Renal pelvis (tissue), 4 donors: ENCODE measurements around the gene PGAM5. TPM values are rescaled to one million over a fixed set of nuclear protein-coding genes. Genes with fewer than 3 reads are reported as not detected.
"Not testable (repeated sequence)": the region's sequence is repeated elsewhere in the genome, so short reads cannot be mapped to it uniquely, and the experiment has no call there.

Experiments
- DNase-seq: peaks from one replicate; pipeline ENCODE4 v3.0.0-alpha.2; 2013
- polyA plus RNA-seq, 3 donors: library from polyadenylated mRNA; unstranded; fragments of 120-200 nt; gene quantifications; one replicate each; pipeline ENCODE4 v1.2.1, GENCODE V29; 2013; ENCODE audit not compliant: insufficient read length in 3 of 3

Gene PGAM5
- polyA plus RNA-seq, 3 donors: 23.1 to 27.1 (median 23.4) TPM

DNA sequence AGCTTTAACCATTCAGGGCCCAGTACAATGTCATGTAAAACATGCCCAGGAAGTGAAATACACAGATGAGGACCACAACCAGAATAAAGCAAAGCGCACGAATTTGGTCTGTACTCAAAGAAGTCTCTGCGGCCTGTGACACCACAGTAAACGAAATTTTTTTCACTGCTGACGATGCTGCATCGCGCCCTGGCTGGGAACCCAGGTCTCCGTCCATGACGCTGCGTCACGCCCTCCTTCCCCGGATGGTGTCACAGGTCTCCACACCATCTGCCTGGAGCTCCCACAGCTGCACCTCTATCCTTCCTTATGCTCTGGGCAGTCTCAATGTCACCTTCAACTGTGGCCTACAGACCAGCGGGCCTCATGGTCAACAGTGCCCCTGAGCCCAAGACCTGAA, 33.2 kb downstream of the PGAM5 start:
- no peak for DNase-seq

DNA sequence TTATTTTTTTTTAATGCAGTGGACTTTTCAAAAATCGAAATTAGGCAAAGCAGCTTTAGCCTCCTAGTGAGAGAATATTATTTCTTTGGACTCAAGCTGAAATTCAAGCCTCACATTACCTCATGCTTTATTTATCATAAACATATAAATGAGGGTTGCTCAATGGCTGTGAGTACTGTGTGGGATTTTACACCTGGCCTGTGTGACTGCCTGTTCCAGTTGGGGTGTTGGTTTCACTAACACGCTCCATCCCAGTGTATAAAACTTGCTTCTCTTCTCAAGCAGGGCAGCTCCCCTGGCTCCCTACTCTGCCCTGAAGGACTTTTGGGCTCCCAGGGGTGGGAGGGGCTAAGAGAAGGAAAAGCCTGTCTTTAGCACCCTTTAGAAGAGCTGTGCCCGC, 36.0 kb downstream of the PGAM5 start:
- no peak for DNase-seq

DNA sequence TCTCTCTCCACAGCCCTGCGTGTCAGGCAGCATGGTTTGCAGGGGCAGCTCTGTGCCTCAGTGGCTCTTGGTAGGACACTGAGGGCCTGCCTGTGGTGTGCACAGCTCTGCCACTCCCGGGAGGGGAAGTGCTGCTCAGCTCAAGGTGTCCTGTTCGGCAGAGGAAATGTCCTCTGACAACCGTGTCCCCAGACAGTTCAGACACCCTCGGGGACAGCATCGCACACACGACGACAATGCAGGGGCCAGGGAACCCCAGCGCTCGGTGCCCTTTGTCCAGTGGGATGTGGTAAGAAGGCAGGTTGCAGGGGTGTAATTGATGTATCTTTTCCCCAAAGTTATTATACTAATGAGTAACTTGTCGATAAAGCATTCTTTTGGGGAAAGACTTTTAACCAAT, 36.8 kb downstream of the PGAM5 start:
- DNase-seq: no peak

DNA sequence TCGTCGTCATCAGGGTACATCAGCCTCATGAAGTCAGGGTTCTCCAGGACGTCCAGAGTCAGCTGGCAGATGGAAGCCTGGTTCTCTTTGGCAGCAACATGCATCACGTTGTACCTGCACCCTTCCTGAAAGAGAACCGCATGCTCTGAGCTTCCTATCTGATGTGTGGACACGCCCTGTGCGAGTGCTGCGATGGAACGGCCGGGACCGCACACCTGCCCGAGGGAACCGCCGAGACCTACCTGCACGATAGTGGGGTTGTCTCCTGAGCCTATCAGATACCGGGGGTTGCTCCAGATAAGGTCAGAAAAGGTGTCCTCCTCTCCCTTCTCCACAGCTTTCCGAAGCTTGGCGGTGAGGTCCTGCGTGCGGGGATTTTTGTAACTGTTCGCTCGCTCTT, 37.3 kb downstream of the PGAM5 start:
- DNase-seq: no peak

DNA sequence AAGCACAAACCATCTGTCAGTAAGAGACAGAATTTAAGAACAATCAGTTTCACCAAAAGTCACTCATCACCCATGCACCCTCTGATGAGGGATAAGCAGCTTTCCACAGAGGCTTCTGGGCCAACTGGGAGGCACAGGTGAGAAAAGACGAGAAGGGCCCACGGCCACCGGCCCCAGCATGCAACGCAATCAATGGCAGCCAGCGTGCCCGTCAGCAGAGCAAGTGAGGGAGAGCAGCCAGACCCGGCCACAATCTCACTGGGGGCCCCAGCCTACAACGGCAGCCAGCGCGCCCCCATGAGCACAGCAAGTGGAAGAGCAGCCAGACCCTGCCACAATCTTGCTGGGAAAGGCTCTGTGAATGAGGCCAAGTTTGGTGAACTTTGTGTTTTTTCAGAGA, 37.7 kb downstream of the PGAM5 start:
- no peak for DNase-seq

DNA sequence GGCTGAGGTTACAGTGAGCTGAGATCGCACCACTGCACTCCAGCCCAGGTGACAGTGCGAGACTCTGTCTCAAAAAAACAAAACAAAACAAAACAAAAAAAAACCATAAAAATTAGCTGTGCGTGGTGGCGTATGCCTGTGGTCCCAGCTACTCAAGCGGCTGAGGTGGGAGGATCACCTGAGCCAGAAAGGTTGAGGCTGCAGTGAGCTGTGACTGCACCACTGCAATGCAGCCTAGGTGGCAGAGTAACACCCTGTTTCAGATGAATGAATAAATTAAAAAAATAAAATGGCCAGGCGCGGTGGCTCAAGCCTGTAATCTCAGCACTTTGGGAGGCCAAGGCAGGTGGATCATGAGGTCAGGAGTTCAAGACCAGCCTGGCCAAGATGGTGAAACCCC, 43.0 kb downstream of the PGAM5 start:
- DNase-seq: not testable (repeated sequence)

DNA sequence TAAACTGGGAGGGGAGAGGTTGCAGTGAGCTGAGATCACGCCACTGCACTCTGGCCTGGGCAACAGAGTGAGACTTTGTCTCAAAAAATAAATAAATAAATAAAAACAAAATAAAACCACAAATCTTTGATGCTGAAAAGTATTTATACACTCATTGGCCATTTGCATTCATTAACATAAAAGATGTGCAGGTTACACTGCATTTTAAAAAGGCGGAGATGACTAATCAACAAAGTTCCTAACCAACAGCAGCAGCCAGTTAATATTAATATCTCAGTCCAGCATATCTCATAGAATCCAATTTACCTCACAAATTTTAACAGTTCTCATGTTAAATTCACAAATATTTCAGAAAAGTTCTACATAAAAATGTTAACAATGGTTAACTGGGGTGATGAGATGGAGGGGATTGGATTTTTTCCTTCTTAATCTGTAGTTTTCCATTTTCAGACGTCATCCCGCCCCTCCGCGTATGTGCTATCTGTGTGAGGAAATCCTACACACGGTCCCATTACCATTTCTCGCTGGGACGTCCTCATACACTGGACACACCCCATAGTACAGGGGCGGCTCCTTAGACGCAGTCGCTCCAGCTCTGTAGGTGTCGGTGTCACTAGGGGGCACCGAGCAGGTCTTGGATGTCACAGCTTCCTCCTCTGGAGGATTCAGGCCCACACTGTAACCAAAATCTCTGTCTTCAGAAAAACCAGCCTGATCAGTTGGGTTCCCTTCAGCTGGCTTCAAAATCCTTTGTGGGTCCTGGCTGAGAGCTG, 43.7 kb downstream of the PGAM5 start:
- no peak for DNase-seq

DNA sequence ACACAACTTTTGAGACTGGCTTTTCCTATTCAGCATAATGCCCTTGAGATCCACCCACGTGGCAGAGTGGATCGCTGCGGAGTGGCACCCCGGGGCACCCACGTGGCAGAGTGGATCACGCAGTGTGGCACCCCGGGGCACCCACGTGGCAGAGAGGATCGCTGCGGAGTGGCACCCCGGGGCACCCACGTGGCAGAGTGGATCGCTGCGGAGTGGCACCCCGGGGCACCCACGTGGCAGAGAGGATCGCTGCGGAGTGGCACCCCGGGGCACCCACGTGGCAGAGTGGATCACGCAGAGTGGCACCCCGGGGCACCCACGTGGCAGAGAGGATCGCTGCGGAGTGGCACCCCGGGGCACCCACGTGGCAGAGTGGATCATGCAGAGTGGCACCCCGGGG, 48.2 kb downstream of the PGAM5 start:
- not testable (repeated sequence) for DNase-seq

DNA sequence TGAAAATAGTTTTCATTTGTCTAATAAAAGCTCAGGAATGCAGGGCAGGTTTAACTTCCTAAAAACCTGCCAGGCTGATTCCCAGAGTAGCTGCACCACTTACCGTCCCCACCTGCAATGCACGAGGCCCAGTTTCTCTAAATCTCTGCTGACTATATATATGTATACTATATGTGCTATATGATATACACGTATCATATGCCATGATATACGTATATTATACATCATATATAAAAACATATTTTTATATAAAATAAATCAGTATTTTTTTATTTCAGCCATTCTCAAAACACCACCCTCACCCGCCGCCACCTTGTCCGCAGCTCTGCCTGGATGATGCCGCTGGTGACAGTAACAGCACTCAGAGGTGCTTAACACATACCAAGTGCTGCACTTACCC, 48.7 kb downstream of the PGAM5 start:
- DNase-seq: no peak

DNA sequence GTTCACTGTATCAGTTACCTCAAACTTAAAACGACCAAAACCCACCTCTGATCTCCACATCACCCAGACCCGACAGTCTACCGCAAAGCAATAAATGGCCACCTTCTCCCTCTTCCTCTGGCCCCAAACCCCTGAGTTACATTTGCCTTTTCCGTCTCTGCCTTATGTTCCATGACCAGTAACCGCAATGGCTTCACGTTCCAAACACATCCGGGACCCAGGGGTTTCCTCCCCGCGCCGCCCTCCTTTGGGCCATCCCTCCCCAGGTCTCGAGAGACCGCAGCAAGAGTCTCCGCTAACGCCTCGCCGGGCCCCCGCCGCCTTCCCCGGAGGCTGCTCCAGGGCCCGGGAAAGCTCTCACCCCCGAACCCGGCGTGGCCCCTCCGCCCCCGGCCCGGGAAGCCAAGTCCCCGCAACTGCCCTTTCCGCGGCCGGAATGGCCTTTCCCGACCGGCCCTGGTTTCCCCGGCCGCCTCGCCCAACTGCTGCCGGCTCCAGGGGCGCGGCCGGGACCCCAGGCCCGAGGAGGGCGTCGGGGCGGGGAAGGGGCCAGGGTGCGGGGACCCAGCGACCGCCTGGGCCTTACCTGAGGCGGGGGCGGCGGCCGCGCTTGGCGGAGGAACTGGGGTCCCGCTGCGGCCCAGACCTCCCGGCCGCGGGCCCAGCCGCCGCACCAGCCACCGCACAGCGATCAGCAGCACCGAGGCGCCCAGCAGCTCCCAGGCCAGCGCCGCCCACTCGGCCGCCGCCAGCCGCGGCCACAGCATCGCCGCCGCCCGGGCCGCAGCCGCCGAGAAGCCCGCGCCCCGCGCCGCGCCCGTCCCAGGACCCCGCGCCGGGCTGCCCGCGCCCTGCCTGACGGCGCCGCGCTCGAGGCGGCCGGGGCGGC, 50.6 kb downstream of the PGAM5 start, which contains the start of gene ANKLE2:
Gene ANKLE2, minus strand, starts transcription at position 801 of the 889 bp plus-strand sequence. Its CDS starts 34 bp downstream, at position 767.
- no peak for DNase-seq

DNA sequence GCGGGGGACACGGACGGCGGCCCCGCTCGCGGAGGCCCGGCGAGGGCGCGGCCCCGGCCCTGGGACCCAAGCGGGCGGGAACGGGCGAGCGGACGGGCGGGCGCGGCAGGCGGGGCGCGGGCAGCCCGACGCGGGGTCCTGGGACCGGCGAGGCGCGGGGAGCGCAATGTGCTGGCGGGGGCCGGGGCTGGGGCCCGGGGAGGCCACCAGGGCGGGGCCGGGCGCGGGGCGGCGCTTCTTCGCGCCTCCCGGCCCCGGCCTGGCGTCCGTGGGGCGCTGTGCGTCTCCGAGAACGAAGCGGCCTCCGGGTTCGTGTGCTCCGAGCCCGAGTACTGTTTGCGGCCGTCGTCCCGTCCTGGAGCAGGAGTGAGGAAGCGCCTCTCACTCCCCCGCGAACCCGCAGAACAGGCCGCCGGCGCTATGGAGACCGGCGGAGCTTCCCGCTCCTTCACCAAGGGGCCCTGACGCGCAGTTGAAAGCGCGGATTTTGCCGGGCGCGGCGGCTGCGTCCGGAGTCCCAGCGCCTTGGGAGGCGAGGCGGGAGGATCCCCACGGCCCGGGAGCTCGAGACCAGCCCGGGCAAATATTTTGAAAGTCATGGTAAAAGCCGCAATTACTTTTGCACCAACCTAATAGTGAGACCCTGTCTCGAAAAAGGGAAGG, 51.4 kb downstream of the PGAM5 start:
- DNase-seq: peak; percentile 90

DNA sequence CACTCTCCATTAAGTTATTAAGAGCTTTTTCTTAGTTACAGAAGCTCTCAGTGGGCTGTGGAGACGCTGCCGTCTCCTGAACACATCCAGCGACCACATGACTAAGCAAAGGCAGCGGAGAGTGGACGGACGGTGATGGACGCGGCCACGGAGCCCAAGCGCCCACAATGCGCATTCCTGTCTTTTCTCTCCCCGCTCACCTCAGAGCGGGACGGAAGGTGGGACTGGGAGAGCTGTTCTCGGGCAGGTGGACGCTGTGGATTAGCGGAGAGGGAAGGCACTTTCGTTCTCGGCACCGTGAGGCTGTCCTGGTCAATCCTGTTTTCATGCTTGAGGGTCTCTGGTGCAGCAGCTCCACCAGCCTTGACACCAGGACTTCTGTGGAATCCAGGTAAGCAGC, 53.6 kb downstream of the PGAM5 start:
- DNase-seq: no peak

DNA sequence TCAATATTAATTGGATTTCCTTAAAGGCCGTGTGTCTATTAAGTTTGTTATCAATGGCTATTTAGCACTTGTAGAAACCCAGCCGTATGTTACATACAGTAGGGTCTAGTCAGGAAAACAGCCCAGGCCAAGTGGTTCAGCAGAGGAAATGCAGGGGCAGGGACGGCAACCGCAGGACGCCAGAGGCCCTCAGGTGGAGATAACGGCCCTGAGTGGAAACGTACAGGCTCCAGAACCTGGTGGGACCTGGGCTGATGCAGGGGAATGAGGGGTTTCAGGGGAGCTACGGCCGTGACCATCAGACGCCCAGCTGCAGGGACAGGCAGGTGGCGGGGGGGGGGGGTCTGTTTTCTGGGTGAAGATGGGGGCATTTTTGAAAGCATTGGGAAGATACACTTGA, 54.7 kb downstream of the PGAM5 start:
- no peak for DNase-seq

DNA sequence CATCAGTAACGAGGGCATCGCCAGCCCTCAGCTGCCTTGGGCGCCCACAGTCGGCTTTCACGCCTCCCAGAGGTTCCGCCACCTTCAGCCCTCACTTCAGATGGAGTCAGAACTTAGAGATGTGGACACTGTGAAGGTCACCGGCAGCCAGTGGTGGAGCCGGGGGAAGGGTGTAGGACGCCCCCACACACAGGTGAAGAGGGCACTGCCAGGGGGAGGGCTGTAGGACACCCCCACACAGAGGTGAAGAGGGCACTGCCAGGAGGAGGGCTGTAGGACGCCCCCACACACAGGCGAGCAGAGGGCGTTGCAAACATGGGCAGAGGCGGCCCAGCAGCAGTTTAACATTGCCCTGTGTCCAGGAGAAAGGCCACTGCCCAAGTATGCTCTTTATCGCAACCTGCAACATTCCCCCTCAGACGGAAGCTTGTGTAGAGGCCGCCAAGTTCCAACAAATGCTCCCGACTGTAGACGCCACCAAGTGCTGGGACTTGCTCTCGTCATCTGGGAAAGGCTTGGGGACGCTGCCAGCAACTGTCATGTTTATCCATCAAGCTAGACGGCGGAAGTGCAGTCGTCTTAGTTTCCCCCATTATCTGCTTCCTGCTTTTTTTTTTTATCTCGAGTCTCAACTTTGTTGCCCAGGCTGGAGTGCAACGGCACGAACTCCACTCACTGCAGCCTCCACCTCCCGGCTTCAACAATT, 55.9 kb downstream of the PGAM5 start:
- DNase-seq: no peak

DNA sequence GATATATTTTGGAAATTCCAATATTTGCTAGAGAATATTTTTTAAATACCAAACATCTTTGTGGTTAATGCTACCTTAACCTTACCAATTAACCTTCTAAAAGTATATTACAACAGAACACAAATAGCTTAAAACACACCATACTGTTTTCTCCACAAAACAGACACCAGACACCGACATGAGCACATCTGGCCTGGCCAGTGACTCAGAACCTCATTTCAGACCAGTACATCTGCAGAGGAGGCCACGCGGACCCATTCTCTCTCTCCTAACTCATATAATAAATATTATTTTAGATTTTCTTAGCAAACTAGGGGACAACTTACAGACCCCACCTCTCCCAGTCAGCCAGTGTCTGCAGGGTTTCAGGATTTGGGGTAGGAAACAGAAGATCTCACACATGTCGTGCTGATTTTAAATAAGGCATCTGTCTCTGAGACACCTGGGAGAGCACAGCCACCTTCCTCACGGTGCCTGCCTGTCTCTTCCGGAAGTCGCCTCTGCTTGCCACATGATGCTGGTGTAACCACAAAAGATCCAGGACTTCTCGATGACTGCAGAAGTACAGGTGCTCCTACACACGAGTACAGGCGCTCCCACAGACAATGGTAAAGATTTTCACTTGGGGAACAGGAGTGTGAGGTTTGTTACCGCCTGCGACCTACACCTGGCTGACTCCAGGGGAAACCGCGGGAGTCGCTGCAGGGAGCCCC, 60.6 kb downstream of the PGAM5 start:
- no peak for DNase-seq

Other genes with a start within 250 kb of the PGAM5 start
- gene FBRSL1, start 220.7 kb upstream of the PGAM5 start, polyA plus RNA-seq: 10 to 100 TPM; 80.6 to 90.2 (median 82.2) TPM
- gene LRCOL1, start 100.3 kb upstream of the PGAM5 start, polyA plus RNA-seq: 1 to 10 TPM; 2.3 to 5.8 (median 5.1) TPM
- 1 to 10 TPM; 1.6 to 1.8 (median 1.6) TPM for gene P2RX2, start 92.1 kb upstream of the PGAM5 start, polyA plus RNA-seq
- gene POLE, start 23.5 kb upstream of the PGAM5 start, polyA plus RNA-seq: 10 to 100 TPM; 54.6 to 63.3 (median 62.3) TPM
- gene PXMP2, start 23.3 kb upstream of the PGAM5 start, polyA plus RNA-seq: 10 to 100 TPM; 55.5 to 71.5 (median 64.5) TPM
- 10 to 100 TPM; 60.6 to 79.2 (median 79.0) TPM for gene ANKLE2, start 51.0 kb downstream of the PGAM5 start, polyA plus RNA-seq
- 10 to 100 TPM; 27.3 to 36.7 (median 34.5) TPM for gene GOLGA3, start 118.0 kb downstream of the PGAM5 start, polyA plus RNA-seq
- 10 to 100 TPM; 18.9 to 33.0 (median 28.5) TPM for gene CHFR, start 176.8 kb downstream of the PGAM5 start, polyA plus RNA-seq
- gene ZNF605, start 245.5 kb downstream of the PGAM5 start, polyA plus RNA-seq: 10 to 100 TPM; 19.6 to 32.8 (median 27.7) TPM